OCI-LY3 (cell line): ENCODE results near the gene OXT.

Experiments
- CTCF ChIP-seq: fragments of 200-600, 300-600 bp; sonication (generic); IDR thresholded peaks from 2 replicates; pipeline ENCODE4 v1.5.1; 2014; ENCODE audit warnings: antibody characterized with exemption, low read length, low read depth
- EZH2phosphoT487 ChIP-seq: fragments of 200-600 bp; shearing (Covaris generic); IDR thresholded peaks from 2 replicates; pipeline ENCODE4 v1.6.1; 2018; ENCODE audit warnings: antibody characterized with exemption, mixed run types, low read depth

- TF ChIP-seq CTCF = no peak
- no peak for TF ChIP-seq EZH2phosphoT487
These were observed 39.8 kb upstream of the OXT start for GRCh38 chr20:3031524-3032147.
